Right renal cortex interstitium (tissue), 3 donors: ENCODE results near the gene SORCS3. TPM values are rescaled to one million over a fixed set of nuclear protein-coding genes. Genes with fewer than 3 reads are reported as not detected.

Experiments
- DNase-seq, 3 donors: peaks; one replicate each; pipeline ENCODE4 v3.0.0-alpha.2; 2013; ENCODE audit warnings: low read depth in 3 of 3, low spot score in 2 of 3
- polyA plus RNA-seq, 3 donors: library from polyadenylated mRNA; unstranded; fragments of 120-200 nt; gene quantifications; one replicate each; pipeline ENCODE4 v1.2.1, GENCODE V29; 2013; ENCODE audit not compliant: insufficient read length in 3 of 3

SORCS3 gene
- polyA plus RNA-seq, 3 donors = 2.6 to 4.1 (median 3.6) TPM

DNA sequence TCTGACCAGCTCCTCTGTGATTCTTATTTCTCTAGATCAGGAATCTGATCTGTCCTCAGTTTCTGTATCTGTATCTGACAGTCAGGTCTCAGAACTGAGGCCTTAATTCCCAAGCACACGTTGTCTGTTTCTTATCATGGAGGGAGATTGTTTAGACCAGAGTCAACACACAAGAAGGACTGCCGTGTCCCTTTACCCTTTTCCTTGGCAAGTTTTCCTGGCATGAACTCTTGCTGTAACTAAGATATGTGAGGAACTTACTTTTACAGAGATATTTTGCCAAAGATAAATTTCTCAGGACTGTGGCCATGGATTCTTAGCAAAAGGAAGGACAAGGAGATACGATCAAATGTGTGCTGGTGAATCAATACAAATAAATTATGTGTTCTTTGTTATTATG lies 181.0 kb downstream of the SORCS3 start:
- no peak for DNase-seq

- peak; percentile 51 to 58 (median 52) for DNase-seq
Measured at GRCh38 chr10:104824380-104825006, 183.4 kb downstream of the SORCS3 start.

GRCh38 chr10:104831272-104831671 lies 190.2 kb downstream of the SORCS3 start:
- DNase-seq = no peak

- no peak for DNase-seq
Measured at GRCh38 chr10:104834580-104834979, 193.5 kb downstream of the SORCS3 start.

DNA sequence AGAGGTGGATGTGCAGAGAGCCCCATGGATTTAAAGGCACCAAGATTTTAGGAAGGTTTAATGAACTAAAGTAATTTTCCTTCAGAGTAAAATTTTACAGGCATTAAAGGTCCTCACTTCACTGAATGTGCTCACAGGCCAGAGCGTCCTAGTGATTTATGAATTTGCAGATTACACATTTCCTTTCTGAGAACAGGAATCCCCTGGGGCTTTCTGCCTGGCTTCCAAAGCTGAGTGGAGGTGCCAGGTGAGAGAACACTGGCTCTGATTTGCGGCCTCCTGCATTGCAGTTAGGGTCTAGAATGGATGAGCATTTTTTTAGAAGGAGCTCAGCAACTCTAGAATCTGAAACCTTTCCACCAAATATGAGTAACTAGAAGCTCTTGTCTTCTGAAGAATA lies 194.3 kb downstream of the SORCS3 start:
- no peak for DNase-seq

DNA sequence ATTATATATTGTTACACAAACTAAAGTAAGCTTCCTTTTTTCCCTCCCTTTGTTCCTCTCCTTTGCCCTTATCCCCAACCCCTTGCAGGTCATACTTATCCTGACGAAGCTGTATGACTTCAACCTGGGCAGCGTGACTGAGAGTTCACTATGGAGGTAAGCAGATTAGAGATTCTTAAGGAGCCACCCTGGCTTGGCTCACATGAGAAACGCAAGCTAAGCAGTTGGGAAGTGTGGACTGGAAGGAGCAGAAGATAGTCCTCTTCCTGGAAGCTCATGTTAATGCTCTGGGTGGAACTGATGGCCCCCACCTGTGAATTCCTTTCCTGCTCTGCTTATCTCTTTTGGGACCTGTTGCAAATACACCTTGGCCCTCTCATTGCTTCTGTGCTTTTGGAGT lies 201.6 kb downstream of the SORCS3 start:
- DNase-seq = no peak

DNA sequence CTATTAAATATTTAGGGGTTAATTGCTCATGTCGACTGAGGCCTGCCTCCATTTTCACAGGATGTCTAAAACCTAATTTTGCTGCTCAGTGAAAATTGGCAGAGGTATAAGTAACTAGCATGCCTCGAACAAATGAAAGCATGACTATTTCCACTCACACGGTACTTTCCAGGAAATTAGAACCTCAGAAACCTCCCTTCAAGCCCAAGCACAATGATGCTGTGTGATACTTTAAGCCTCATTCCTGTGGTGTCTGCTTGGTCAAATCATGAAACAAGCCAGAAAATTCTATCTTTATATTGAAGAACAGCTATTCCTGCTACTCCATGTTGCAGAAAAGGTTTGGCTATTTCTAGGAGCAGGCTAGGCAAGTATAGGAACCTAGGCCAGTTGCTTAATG lies 203.0 kb downstream of the SORCS3 start:
- DNase-seq = no peak

- DNase-seq = no peak
Measured at GRCh38 chr10:104850023-104850422, 208.9 kb downstream of the SORCS3 start.

GRCh38 chr10:104867966-104868598 lies 227.0 kb downstream of the SORCS3 start:
- no peak for DNase-seq

- DNase-seq = no peak
Measured at GRCh38 chr10:104872691-104873090, 231.6 kb downstream of the SORCS3 start.

GRCh38 chr10:104873161-104873560 lies 232.1 kb downstream of the SORCS3 start:
- no peak for DNase-seq

GRCh38 chr10:104875561-104875960 lies 234.5 kb downstream of the SORCS3 start:
- DNase-seq = no peak

GRCh38 chr10:104880624-104881398 lies 239.7 kb downstream of the SORCS3 start:
- no peak for DNase-seq

DNA sequence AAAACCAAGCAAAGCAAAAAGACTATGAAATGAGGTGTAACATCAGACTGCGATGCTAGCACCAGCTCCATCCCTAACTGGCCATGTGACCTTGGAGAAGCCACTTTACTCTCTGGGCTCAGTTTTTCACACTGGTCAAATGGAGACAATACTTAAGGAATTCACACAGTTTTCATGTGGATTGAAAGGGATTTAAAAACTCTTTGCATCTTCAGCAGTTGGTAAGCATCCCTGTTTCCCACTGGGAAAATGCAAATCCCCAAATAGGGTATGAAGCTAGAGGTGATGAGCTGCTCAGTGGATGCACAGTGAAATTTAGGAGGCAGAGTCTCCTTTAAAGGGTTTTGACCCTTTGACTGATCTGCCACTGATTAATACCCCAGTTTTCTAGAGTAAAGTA lies 240.7 kb downstream of the SORCS3 start:
- DNase-seq = no peak

GRCh38 chr10:104892879-104893617 lies 252.0 kb downstream of the SORCS3 start:
- no peak for DNase-seq

DNA sequence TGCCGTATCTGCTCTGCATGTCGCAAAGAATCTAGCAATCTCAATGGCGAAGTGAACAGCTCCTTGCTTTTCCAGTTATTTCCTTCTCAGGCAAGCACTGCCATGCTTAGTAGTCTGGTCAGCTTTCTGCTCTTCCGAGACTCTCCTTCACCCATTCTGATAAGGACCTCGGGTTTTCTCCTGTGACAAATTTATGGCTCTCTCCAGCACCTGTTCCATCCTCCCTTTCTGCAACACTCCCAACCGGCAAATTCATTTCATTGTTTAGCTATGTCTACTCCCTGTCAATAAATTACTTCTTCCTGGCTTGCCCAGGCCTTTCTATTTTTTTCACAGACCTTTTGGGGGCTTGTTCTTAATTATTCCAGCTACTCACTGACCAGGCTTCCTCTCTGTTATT lies 252.6 kb downstream of the SORCS3 start:
- no peak for DNase-seq

DNA sequence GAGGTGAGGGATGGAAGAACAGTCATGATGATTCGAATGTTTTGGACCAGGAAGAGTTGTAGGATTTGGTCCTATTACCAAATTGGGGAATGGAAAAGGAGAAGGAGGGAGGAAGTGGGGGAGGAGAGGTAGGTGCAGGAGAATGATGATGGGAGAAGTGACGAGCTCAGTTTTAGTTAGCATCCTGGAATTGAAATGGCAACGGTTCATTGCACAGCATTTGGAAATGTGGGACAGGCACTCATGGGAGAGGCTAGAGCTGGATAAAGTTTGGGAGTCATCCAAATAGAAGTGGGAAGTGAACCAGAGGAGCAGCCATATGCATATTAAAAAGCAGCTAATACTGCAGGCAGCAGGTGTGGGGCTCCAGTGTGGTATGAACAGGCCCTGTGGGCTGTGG lies 253.6 kb downstream of the SORCS3 start:
- no peak for DNase-seq

DNA sequence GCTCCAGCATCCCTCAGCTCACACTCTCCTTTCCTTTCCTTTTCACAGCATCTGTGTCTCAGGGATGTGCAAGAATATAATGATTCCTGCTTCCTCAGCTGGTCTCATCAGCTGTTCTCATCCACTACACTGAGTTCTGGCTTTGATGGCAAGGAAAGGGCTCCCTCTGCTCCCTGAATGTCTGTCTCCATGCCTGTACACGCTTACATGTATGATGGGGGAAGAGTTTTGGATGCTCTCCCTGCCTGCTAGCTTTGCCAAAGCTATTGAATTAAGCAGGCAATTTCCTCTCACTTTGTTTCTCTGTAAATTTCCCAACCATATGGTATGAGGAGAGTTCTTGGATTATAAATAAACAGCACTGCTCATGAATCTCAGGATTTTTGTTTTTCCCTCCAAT lies 254.5 kb downstream of the SORCS3 start:
- no peak for DNase-seq

DNA sequence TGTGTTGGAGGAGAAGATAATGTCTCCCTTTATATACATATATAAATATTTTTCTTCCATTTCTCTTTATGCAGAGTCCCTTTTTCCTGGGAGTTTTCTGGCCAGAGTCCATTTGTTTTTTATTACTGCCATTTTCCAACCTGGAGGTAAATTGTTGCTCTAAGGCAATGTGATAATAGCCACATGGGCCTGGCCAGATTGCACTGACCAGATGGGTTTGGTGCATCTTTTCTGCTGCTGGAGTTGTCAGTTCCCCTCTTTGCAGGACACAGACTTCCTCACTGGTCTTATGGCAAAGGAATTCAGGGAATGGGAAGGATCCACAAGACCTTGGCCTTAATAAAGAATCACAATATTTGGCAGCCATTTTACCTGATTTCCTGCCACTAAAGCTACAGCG lies 254.9 kb downstream of the SORCS3 start:
- no peak for DNase-seq

GRCh38 chr10:104897696-104898095 lies 256.6 kb downstream of the SORCS3 start:
- no peak for DNase-seq

- DNase-seq = no peak
Measured at GRCh38 chr10:104899779-104900178, 258.7 kb downstream of the SORCS3 start.
